A673 (cell line): ENCODE measurements around the gene C20orf144. TPM values are rescaled to one million over a fixed set of nuclear protein-coding genes. Genes with fewer than 3 reads are reported as not detected.

Experiments used
- BruUV-seq: library from RNA; stranded (reverse); fragments of 400-500 nt; replicated peaks from 2 replicates; lab custom pipeline; 2021; lab: Mats Ljungman, UMichigan
- CTCF ChIA-PET: fragments of 300-600 bp; sonication (Branson Sonifier 250); formaldehyde crosslinking; loops from one replicate; lab custom pipeline; 2022; ENCODE audit warnings: antibody characterized with exemption; lab: Charles Lee
- POLR2A ChIA-PET: fragments of 300-600 bp; sonication (Branson Sonifier 250); formaldehyde crosslinking; loops from one replicate; lab custom pipeline; 2022; ENCODE audit warnings: antibody characterized with exemption; ENCODE audit not compliant: low non-redundant PET; lab: Charles Lee
- DNase-seq: peaks from one replicate; pipeline ENCODE4 v3.0.0-alpha.2; 2015; ENCODE audit warnings: low spot score
- H3K27ac ChIP-seq: fragments of 200-600 bp; sonication (generic); 2 replicates; pipeline ENCODE4 v1.5.1; 2016; ENCODE audit warnings: mixed run types, low read depth, mild to moderate bottlenecking, mixed read lengths, antibody characterized with exemption, low read length; ENCODE audit not compliant: poor library complexity, severe bottlenecking
- H3K27me3 ChIP-seq: fragments of 200-600 bp; sonication (generic); replicated peaks from 2 replicates; pipeline ENCODE4 v1.6.1; 2017; ENCODE audit warnings: mixed run types, low read depth, mild to moderate bottlenecking, mixed read lengths, antibody characterized with exemption, low read length; ENCODE audit not compliant: insufficient read depth, poor library complexity
- H3K36me3 ChIP-seq: fragments of 200-600 bp; sonication (generic); 2 replicates; pipeline ENCODE4 v1.6.1; 2016; ENCODE audit warnings: mixed run types, mild to moderate bottlenecking, mixed read lengths, antibody characterized with exemption, low read length; ENCODE audit not compliant: insufficient read depth, poor library complexity, severe bottlenecking
- H3K4me1 ChIP-seq: fragments of 200-600 bp; sonication (generic); 2 replicates; pipeline ENCODE4 v1.6.1; 2017; ENCODE audit warnings: mixed run types, mild to moderate bottlenecking, mixed read lengths, antibody characterized with exemption, low read length; ENCODE audit not compliant: insufficient read depth, poor library complexity, severe bottlenecking
- H3K4me3 ChIP-seq: fragments of 200-600 bp; sonication (generic); 2 replicates; pipeline ENCODE4 v1.5.1; 2016; ENCODE audit warnings: low read depth, mixed run types, mild to moderate bottlenecking, mixed read lengths, low read length; ENCODE audit not compliant: poor library complexity, severe bottlenecking
- H3K9me3 ChIP-seq: fragments of 200-600 bp; sonication (generic); 2 replicates; pipeline ENCODE4 v1.6.1; 2016; ENCODE audit warnings: mixed run types, low read depth, mild to moderate bottlenecking, mixed read lengths, antibody characterized with exemption, low read length; ENCODE audit not compliant: poor library complexity, severe bottlenecking
- EZH2 ChIP-seq: fragments of 200-600 bp; sonication (generic); IDR thresholded peaks from 2 replicates; pipeline ENCODE4 v1.6.1; 2017; ENCODE audit warnings: borderline replicate concordance, low read depth, mild to moderate bottlenecking, mixed read lengths, antibody characterized with exemption, low read length; ENCODE audit not compliant: poor library complexity, severe bottlenecking
- intact Hi-C: fragments of 100-400 bp; cut with micrococcal nuclease; formaldehyde crosslinking; loops from one replicate; pipeline ENCODE4 v1.10.0; 2022; ENCODE audit not compliant: unreplicated experiment
- total RNA-seq: library from RNA; stranded (reverse); gene quantifications from 2 replicates; pipeline ENCODE4 v1.2.3, GENCODE V29; 2021
- TF ChIP-seq, protein P1 (sequence below): fragments of 300-800, 200-600 bp; sonication (generic); conservative IDR thresholded peaks from 2 replicates; pipeline ENCODE4 v1.5.1; 2017; ENCODE audit warnings: low read depth, mild to moderate bottlenecking, antibody characterized with exemption, low read length, moderate library complexity, mixed read lengths

The C20orf144 gene
- total RNA-seq, 1 experiment from 2014 or later, result 0.13 TPM

DNA sequence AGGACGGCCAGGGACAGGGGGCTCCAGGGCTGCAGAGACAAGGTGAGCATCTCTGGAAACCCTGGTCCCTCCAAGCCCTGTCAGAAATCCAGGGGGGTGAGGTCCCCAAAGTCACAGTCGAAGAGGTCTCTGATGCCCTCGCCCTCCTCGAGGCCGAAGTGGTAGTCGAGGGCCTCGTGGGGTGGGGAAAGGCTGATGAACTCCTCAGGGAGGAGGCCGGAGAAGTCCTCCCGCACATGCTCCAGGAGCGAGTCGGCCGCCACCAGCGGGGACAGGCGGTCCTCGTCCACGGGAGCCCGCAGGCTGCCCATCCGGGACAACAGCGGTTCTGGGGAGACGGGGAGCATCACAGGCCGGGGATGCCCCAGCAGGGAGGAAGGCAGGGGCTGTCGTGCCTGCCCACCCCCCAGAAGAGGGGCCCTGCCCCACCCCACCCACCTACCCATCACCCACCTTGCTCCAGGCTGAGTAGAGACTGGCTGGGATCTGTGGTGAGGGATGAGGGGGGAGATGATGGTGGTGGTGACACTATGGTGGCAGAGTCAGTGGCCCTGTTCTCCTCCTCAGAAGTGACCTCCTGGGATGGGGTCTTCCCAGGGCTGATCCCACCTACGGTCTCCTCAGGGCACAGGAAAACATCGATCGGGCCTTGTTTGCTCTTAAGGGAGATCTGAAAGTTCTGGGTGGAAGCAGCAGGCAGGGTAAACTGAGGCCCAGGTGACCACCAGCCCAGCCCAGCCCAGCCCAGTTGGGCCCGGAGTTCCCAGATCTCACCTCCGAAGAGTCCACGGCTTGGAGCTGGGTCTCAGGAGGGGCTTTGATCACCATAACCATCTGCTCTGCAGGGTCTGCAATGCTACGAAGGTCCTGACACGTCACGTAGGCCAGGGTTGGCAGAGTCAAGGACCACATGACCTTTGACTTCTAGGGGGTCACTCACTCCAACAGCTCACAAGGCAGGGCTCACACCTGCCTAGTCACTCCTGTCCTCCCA lies 14.8 kb downstream of the C20orf144 start:
- POLR2A ChIA-PET, result no interaction called here
- CTCF ChIA-PET, result no interaction called here

GRCh38 chr20:33677991-33678702 lies 16.0 kb downstream of the C20orf144 start:
- H3K27ac ChIP-seq, result no peak overlapping the region
- ChIA-PET CTCF (no interaction called here), POLR2A (no interaction called here)
- H3K4me3 ChIP-seq, result no peak overlapping the region
- H3K27me3 ChIP-seq, result no peaks in the 10 kb centered on the region
- no peak for TF ChIP-seq EZH2
- TF ChIP-seq, protein P1, sequence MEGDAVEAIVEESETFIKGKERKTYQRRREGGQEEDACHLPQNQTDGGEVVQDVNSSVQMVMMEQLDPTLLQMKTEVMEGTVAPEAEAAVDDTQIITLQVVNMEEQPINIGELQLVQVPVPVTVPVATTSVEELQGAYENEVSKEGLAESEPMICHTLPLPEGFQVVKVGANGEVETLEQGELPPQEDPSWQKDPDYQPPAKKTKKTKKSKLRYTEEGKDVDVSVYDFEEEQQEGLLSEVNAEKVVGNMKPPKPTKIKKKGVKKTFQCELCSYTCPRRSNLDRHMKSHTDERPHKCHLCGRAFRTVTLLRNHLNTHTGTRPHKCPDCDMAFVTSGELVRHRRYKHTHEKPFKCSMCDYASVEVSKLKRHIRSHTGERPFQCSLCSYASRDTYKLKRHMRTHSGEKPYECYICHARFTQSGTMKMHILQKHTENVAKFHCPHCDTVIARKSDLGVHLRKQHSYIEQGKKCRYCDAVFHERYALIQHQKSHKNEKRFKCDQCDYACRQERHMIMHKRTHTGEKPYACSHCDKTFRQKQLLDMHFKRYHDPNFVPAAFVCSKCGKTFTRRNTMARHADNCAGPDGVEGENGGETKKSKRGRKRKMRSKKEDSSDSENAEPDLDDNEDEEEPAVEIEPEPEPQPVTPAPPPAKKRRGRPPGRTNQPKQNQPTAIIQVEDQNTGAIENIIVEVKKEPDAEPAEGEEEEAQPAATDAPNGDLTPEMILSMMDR, result no peak
- peaks cover 8% of the 10 kb centered on the region for H3K4me1 ChIP-seq
- BruUV-seq, result no TSS peak
- intact Hi-C loops, result no loop called here
- H3K36me3 ChIP-seq, result peaks cover 29% of the 10 kb centered on the region
- DNase-seq, result no peak
- no peaks in the 10 kb centered on the region for H3K9me3 ChIP-seq

More for the DNA sequence above, 14.8 kb downstream of the C20orf144 start:
- no TSS peak for BruUV-seq
- TF ChIP-seq, protein P1, result no peak
- no peak for TF ChIP-seq EZH2
- H3K9me3 ChIP-seq, result no peaks in the 10 kb centered on the region
- peaks cover 20% of the 10 kb centered on the region for H3K4me1 ChIP-seq
- no peak for DNase-seq
- no peak overlapping the region for H3K27ac ChIP-seq
- peaks cover 21% of the 10 kb centered on the region for H3K36me3 ChIP-seq
- H3K27me3 ChIP-seq, result no peaks in the 10 kb centered on the region
- intact Hi-C loops, result no loop called here
- no peak overlapping the region for H3K4me3 ChIP-seq

- no peak overlapping the region for H3K27ac ChIP-seq
- H3K4me3 ChIP-seq, result no peak overlapping the region
- intact Hi-C loops, result no loop called here
- BruUV-seq, result no TSS peak
- TF ChIP-seq EZH2, result no peak
- TF ChIP-seq, protein P1, result no peak
- no peaks in the 10 kb centered on the region for H3K27me3 ChIP-seq
- H3K4me1 ChIP-seq, result peaks cover 15% of the 10 kb centered on the region
- CTCF ChIA-PET, result no interaction called here
- H3K36me3 ChIP-seq, result peaks cover 29% of the 10 kb centered on the region
- POLR2A ChIA-PET, result interaction anchor here (0.6 kb wide), 1 partner anchor 253 kb away, joined by 7 read pairs; no protein-coding TSS in a partner anchor
- DNase-seq, result no peak
- no peaks in the 10 kb centered on the region for H3K9me3 ChIP-seq
Measured at GRCh38 chr20:33679758-33680485, 17.8 kb downstream of the C20orf144 start.
